ENCODE results near the gene LTK. TPM values are rescaled to one million over a fixed set of nuclear protein-coding genes. Genes with fewer than 3 reads are reported as not detected.

LTK gene
- total RNA-seq: 1 to 10 TPM in 1 of 4 donors, under 1 TPM in 3; 0.57 to 2.8 (median 0.66) TPM

- peak within 1 kb of the TSS; percentile 48 for H3K4me3 ChIP-seq
- H3K9me3 ChIP-seq: no peaks in the 10 kb centered on the region
- DNase-seq (ENCODE audit: low spot score in 2 of 2): no peak
- peaks cover 40% of the 10 kb centered on the region for H3K27me3 ChIP-seq
- no peak for TF ChIP-seq POLR2AphosphoS5 (IDR thresholded peaks at IDR 0.05)
- peaks cover 32% of the 10 kb centered on the region for H3K4me1 ChIP-seq
- no peak within 1 kb of the TSS for H3K27ac ChIP-seq
- H3K36me3 ChIP-seq: peaks cover 7% of the 10 kb centered on the region
- 19% methylated on average over 12 of the region's 33 CpGs for WGBS
Measured at GRCh38 chr15:41513506-41514227, at the start of gene LTK. LTK (minus strand) TSS chr15:41513827; CDS start chr15:41513709, 118 bp downstream.

GRCh38 chr15:41562784-41563198 lies 49.2 kb upstream of the LTK start:
- H3K27me3 ChIP-seq: no peaks in the 10 kb centered on the region
- no peaks in the 10 kb centered on the region for H3K9me3 ChIP-seq
- H3K4me3 ChIP-seq: no peak overlapping the region
- peaks cover 9% of the 10 kb centered on the region for H3K36me3 ChIP-seq
- no peak overlapping the region for H3K27ac ChIP-seq
- peaks cover 42% of the 10 kb centered on the region for H3K4me1 ChIP-seq
- WGBS: 77% methylated on average over 4 of the region's 4 CpGs
- TF ChIP-seq CTCF (IDR thresholded peaks at IDR 0.05) (no peak), POLR2AphosphoS5 (IDR thresholded peaks at IDR 0.05) (no peak)
- no peak for DNase-seq (ENCODE audit: low spot score in 2 of 2)

GRCh38 chr15:41562244-41562643 lies 48.6 kb upstream of the LTK start:
- Histone ChIP-seq H3K36me3 (peaks cover 7% of the 10 kb centered on the region), H3K4me1 (peaks cover 47% of the 10 kb centered on the region), H3K27ac (no peak overlapping the region), H3K4me3 (no peak overlapping the region), H3K27me3 (no peaks in the 10 kb centered on the region), H3K9me3 (no peaks in the 10 kb centered on the region)
- 77% methylated on average over 5 of the region's 5 CpGs for WGBS
- DNase-seq (ENCODE audit: low spot score in 2 of 2): no peak
- TF ChIP-seq POLR2A (IDR thresholded peaks at IDR 0.05) (no peak), EP300 (IDR thresholded peaks at IDR 0.05) (no peak), CTCF (IDR thresholded peaks at IDR 0.05) (no peak), POLR2AphosphoS5 (IDR thresholded peaks at IDR 0.05) (no peak)

- no peak for DNase-seq (ENCODE audit: low spot score in 2 of 2)
- no peak overlapping the region for H3K27ac ChIP-seq
- TF ChIP-seq EP300 (IDR thresholded peaks at IDR 0.05): no peak
- no peaks in the 10 kb centered on the region for H3K9me3 ChIP-seq
- H3K27me3 ChIP-seq: no peaks in the 10 kb centered on the region
- H3K36me3 ChIP-seq: peaks cover 4% of the 10 kb centered on the region
- H3K4me1 ChIP-seq: peaks cover 48% of the 10 kb centered on the region
- WGBS: 40% methylated on average over 1 of the region's 3 CpGs
- no peak overlapping the region for H3K4me3 ChIP-seq
Measured at GRCh38 chr15:41561777-41562145, 48.1 kb upstream of the LTK start.

- no peak for DNase-seq (ENCODE audit: low spot score in 2 of 2)
- H3K4me1 ChIP-seq: peaks cover 48% of the 10 kb centered on the region
- no peak overlapping the region for H3K4me3 ChIP-seq
- TF ChIP-seq CTCF (IDR thresholded peaks at IDR 0.05) (no peak), POLR2AphosphoS5 (IDR thresholded peaks at IDR 0.05) (no peak)
- no peaks in the 10 kb centered on the region for H3K27me3 ChIP-seq
- no peaks in the 10 kb centered on the region for H3K9me3 ChIP-seq
- 88% methylated on average over 5 of the region's 16 CpGs for WGBS
- peaks cover 4% of the 10 kb centered on the region for H3K36me3 ChIP-seq
- H3K27ac ChIP-seq: no peak overlapping the region
Measured at GRCh38 chr15:41561104-41561776, 47.6 kb upstream of the LTK start.

- Histone ChIP-seq H3K27ac (no peak overlapping the region), H3K9me3 (no peaks in the 10 kb centered on the region), H3K36me3 (peaks cover 4% of the 10 kb centered on the region), H3K4me1 (peaks cover 48% of the 10 kb centered on the region), H3K4me3 (peak overlapping the region; percentile 73), H3K27me3 (no peaks in the 10 kb centered on the region)
- no peak for TF ChIP-seq POLR2A (IDR thresholded peaks at IDR 0.05)
- no peak for TF ChIP-seq POLR2AphosphoS5 (IDR thresholded peaks at IDR 0.05)
- TF ChIP-seq EP300 (IDR thresholded peaks at IDR 0.05): no peak
- TF ChIP-seq CTCF (IDR thresholded peaks at IDR 0.05): no peak
- DNase-seq (ENCODE audit: low spot score in 2 of 2): no peak
- WGBS: 44% methylated on average over 2 of the region's 2 CpGs
Measured at GRCh38 chr15:41560572-41560874, 46.9 kb upstream of the LTK start.

All from suprapubic skin (tissue), 4 donors.